ENCODE results near the gene STX3.

DNA sequence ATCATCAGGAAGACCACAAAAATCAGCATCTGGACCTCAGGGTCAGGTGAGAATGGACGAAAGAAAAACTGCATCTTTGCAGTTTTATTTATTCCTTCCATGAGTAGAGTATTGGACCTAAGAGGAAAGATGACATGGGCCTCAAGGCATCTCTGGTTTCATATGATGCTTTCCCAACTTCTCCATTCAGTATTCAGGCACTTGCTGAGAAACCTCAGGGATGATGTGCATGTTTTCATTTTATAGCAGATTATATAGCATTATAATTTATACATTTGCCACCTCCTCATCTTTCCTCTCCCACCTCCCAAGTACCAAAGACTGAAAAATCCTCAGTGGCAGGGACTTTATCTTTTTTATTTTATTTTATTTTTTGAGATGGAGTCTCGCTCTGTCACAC lies 41.4 kb upstream of the STX3 start, which contains the start of gene OR10V1:
- TF ChIP-seq, protein P1, sequence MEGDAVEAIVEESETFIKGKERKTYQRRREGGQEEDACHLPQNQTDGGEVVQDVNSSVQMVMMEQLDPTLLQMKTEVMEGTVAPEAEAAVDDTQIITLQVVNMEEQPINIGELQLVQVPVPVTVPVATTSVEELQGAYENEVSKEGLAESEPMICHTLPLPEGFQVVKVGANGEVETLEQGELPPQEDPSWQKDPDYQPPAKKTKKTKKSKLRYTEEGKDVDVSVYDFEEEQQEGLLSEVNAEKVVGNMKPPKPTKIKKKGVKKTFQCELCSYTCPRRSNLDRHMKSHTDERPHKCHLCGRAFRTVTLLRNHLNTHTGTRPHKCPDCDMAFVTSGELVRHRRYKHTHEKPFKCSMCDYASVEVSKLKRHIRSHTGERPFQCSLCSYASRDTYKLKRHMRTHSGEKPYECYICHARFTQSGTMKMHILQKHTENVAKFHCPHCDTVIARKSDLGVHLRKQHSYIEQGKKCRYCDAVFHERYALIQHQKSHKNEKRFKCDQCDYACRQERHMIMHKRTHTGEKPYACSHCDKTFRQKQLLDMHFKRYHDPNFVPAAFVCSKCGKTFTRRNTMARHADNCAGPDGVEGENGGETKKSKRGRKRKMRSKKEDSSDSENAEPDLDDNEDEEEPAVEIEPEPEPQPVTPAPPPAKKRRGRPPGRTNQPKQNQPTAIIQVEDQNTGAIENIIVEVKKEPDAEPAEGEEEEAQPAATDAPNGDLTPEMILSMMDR (conservative IDR thresholded peaks at IDR 0.05), result no peak
- no peak for TF ChIP-seq ZFX (IDR thresholded peaks at IDR 0.05)
